HEK293T (cell line): ENCODE measurements around the gene CHD5.

Experiments used
- ARNT ChIP-seq: fragments of 450-650 bp; IDR thresholded peaks from 2 replicates; pipeline ENCODE4 v1.6.1; 2017; ENCODE audit warnings: mild to moderate bottlenecking
- BHLHE40 ChIP-seq: fragments of 450-650 bp; IDR thresholded peaks from 2 replicates; pipeline ENCODE4 v1.6.1; 2016; ENCODE audit warnings: mild to moderate bottlenecking, moderate library complexity, borderline replicate concordance
- CTBP1 ChIP-seq: fragments of 450-650 bp; IDR thresholded peaks from 2 replicates; pipeline ENCODE4 v1.6.1; 2016; ENCODE audit warnings: borderline replicate concordance
- ELF4 ChIP-seq: fragments of 450-650 bp; IDR thresholded peaks from 2 replicates; pipeline ENCODE4 v1.6.1; 2017; ENCODE audit warnings: antibody characterized with exemption
- FOXA1 ChIP-seq: fragments of 450-650 bp; IDR thresholded peaks from 2 replicates; pipeline ENCODE4 v1.6.1; 2016; ENCODE audit warnings: mild to moderate bottlenecking
- FOXK2 ChIP-seq: fragments of 450-650 bp; IDR thresholded peaks from 2 replicates; pipeline ENCODE4 v1.6.1; 2016; ENCODE audit warnings: mild to moderate bottlenecking
- FOXM1 ChIP-seq: fragments of 450-650 bp; IDR thresholded peaks from 2 replicates; pipeline ENCODE4 v1.6.1; 2017; ENCODE audit warnings: mild to moderate bottlenecking, borderline replicate concordance
- HDGF ChIP-seq: fragments of 450-650 bp; IDR thresholded peaks from 2 replicates; pipeline ENCODE4 v1.6.1; 2017; ENCODE audit warnings: antibody characterized with exemption, borderline replicate concordance
- L3MBTL2 ChIP-seq: fragments of 450-650 bp; conservative IDR thresholded peaks from 2 replicates; pipeline ENCODE4 v1.6.1; 2016; ENCODE audit warnings: mild to moderate bottlenecking
- LEF1 ChIP-seq: fragments of 450-650 bp; IDR thresholded peaks from 2 replicates; pipeline ENCODE4 v1.6.1; 2017; ENCODE audit warnings: mild to moderate bottlenecking, borderline replicate concordance
- NFRKB ChIP-seq: fragments of 450-650 bp; IDR thresholded peaks from 2 replicates; pipeline ENCODE4 v1.6.1; 2016; ENCODE audit warnings: mild to moderate bottlenecking, moderate library complexity
- SP1 ChIP-seq: fragments of 450-650 bp; IDR thresholded peaks from 2 replicates; pipeline ENCODE4 v1.6.1; 2017
- SUZ12 ChIP-seq: fragments of 450-650 bp; IDR thresholded peaks from 2 replicates; pipeline ENCODE4 v1.6.1; 2016; ENCODE audit warnings: mild to moderate bottlenecking
- TARDBP ChIP-seq: fragments of 450-650 bp; IDR thresholded peaks from 2 replicates; pipeline ENCODE4 v1.6.1; 2016

- no peak for TF ChIP-seq SP1
- TF ChIP-seq FOXK2: no peak
- TF ChIP-seq BHLHE40: no peak
- TF ChIP-seq CTBP1: no peak
- no peak for TF ChIP-seq FOXA1
- no peak for TF ChIP-seq LEF1
- no peak for TF ChIP-seq NFRKB
- no peak for TF ChIP-seq SUZ12
- no peak for TF ChIP-seq TARDBP
- no peak for TF ChIP-seq FOXM1
- TF ChIP-seq L3MBTL2: no peak
- no peak for TF ChIP-seq ARNT
- TF ChIP-seq ELF4: no peak
- no peak for TF ChIP-seq HDGF
Observed at GRCh38 chr1:6092211-6092610, 87.9 kb downstream of the CHD5 start.
